NCI-H2107 (cell line): ENCODE data around the gene C6.
"Not testable (repeated sequence)": the region's sequence is repeated elsewhere in the genome, so short reads cannot be mapped to it uniquely, and the experiment has no call there.

Source experiments
- DNase-seq: peaks from one replicate; lab custom pipeline; 2025; lab: John Stamatoyannopoulos, UW

Gene C6

GRCh38 chr5:41199660-41200059 lies 13.7 kb downstream of the C6 start:
- no peak for DNase-seq

- no peak for DNase-seq
Observed at GRCh38 chr5:41196197-41196596, 17.1 kb downstream of the C6 start.

DNA sequence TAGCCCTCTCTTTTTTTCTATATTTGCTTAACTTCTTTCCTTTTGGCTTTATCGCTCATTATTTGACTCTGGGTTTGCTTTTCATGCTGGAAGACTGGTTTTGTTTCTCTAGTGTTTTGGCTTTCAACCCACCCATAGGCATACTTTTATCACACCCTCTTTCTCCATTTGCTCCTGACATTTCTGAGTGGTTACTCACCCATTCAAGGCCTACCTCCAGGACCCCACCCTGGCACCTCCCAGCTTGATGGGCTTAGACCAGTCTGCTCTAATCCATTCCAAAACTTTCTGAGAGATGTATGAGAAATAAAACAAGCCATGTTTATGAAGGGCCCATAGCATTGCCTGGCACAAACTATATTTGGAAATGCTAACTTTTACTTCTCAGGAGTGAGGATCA lies 18.1 kb downstream of the C6 start:
- no peak for DNase-seq

DNA sequence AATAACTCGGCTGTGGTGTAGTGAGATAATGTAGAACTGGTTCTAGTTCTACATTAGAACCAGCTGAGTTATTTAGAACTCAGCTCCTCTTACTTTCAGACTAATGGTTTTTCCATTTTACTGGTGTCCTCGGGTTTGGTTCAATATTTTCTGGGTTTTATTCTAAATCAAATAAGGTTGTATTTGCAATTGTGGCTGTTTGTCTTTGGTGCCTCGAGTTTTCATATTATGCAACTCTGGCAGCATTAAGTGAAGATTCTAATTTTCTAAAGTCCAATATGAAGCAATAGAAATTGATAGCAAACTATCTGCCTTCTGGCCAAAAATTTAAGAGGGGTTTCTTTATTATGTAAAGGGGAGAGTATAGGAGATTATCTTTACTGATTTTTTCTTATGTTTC lies 19.0 kb downstream of the C6 start:
- no peak for DNase-seq

DNA sequence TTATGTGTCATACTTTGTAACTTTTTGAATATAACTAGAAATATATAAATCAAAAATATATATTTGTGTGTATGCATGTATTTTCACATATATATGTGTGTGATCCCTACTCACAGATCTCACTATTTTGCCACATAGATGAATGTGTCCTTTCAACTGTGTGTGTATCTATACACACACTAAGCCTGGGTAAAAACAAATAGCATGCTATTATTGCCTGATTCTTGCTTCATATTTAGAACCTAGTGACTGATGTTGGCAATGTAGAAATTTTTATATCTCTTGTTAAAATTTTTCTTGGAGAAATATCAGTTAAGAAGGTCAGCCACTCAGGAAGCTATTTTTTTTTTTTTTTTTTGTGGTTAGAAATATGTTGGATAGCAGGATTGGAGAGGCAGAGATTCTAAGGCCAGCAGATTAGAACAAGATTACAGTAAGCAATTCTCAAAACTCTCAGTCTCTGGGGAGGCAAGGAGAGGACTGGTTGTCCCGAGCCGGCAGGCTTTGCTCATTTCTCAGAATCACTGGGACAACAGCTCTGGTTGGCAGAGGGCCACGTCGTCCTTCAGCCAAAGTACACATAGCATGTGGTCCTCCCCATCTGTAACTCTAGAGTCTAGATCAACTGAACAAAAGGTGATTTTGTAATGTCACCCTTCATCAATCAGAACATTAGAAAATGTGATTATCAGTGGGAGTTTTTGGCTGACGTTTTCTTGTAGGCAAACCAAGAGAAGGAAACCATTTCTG lies 19.7 kb downstream of the C6 start:
- no peak for DNase-seq

GRCh38 chr5:41191249-41191648 lies 22.1 kb downstream of the C6 start:
- DNase-seq, result no peak

DNA sequence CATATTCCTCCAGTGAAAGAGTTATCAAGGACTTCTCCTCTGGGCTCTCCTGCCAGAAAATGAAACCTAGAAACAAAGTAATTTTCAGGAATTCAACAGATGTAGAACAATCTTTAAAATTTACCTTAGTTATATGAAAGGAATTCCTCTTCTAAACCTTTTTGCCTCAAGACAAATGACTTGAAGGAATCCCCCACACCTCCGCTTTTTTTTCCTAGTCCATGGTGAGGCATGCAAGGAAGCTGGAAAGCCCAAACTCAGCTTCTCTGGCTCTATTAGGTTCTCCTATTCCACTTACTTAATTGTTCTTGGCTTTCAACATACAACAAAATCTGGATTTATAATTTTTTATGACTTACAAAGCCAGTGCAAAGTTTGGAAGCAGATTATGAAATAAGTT lies 27.2 kb downstream of the C6 start:
- no peak for DNase-seq

- not testable (repeated sequence) for DNase-seq
Observed at GRCh38 chr5:41183331-41183730, 30.0 kb downstream of the C6 start.

- DNase-seq, result no peak
Observed at GRCh38 chr5:41182666-41183065, 30.7 kb downstream of the C6 start.

- DNase-seq, result no peak
Observed at GRCh38 chr5:41181691-41182564, 31.4 kb downstream of the C6 start.

DNA sequence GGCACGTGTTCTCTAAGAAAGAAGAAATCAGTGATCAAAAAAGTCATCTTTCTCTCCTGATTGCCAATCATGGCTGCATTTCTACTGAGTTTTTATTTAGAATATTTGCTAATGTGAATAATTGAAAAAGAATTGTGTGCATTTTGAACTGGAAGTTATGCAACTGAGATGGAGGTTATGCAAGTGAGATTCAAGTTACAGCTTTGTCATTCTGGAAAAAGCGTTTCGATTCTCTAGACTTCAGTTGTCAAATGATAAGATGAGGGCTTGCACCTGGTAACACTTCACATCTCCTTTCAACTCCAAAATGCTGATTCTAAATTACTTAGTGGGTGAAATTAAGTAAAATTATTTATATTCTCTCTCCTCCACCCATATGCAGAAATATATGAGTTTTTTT lies 36.4 kb downstream of the C6 start:
- no peak for DNase-seq

- DNase-seq, result no peak
Observed at GRCh38 chr5:41172012-41172411, 41.3 kb downstream of the C6 start.

DNA sequence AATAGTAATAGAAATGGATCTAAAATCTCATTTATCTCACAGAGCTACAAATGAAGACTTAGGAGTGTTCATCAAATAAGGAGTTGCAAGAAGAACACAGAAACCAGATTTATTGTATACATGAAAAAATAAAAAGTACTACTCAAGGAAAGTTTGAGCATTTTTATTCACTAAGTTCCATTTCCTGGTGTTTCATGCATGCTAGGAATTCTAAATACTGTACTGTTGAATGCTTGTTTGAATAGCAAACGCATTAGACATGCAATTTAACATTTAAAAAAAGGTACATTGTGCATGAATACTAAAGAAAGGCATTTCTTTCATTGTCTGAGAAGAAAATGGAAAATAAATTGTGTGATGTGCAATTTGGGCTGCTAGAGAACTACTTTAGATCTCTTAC lies 52.1 kb downstream of the C6 start:
- no peak for DNase-seq

DNA sequence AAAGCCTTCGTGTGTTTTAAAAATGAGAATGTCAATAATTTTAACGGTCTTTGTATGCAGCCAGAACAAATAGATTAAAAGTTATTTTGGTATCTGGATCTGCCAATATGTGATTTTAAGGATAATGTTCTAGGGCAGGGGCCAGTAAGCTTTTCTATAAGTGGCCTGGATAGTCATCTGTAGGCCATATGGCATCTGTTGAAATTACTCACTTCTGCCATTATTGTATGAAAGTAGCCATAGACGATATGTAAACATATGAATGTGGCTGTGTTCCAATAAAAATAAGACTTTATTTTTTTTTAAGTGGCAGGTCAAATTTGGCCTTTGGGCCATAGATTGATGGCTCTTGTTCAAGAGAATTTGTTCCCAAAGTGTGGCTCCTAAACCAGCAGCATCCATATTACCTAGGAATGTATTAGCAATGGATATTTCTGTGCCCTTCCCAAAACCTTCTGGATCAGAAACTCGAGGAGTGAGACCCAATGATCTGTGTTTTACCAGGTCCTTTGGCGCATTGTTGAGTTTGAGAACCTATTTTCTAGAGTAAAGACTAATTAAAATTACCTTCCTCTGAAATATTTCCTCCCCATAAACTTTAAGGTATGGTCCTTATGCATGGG lies 55.9 kb downstream of the C6 start:
- DNase-seq, result no peak

- DNase-seq, result no peak
Observed at GRCh38 chr5:41156739-41157138, 56.6 kb downstream of the C6 start.

- no peak for DNase-seq
Observed at GRCh38 chr5:41154491-41154890, 58.8 kb downstream of the C6 start.

DNA sequence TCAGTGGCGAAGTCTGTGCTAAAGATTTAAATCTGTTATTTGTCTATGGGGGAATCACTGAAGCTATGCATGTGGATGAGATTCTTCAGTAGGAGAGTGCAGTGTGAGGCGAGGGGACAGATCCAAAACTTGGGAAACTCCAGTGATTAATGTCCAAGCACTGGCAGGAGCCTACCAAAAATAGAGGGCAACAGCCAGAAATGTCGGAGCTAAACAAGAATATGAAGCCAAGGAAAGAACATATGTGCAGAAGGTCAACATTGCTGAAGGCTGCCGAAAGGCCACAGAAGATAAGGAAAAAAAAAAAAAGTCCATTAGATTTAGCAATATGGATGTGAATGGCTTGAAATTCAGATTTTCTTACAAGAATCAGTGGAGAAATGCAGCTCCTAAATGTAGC lies 61.8 kb downstream of the C6 start:
- DNase-seq, result no peak

DNA sequence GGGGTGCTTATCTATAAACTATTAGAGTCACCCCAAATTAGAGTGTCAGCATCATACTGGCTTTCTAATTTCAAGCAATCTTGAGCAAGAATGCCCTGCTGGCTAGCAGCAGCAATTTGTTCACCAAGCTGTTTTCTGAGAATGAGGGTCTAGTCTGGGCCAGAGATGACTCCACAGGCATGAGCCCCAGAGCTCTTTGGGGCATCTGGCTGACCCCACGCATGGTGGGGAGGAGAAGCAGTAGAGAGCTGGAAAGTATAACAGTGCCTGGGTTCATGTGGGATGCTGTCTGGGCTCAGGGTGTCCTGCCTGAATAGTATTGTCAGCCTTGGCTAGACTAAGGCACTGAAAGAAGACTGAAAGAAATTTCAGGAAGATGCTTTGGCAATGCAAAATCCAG lies 64.9 kb downstream of the C6 start:
- no peak for DNase-seq

- DNase-seq, result no peak
Observed at GRCh38 chr5:41145306-41145705, 68.0 kb downstream of the C6 start.

DNA sequence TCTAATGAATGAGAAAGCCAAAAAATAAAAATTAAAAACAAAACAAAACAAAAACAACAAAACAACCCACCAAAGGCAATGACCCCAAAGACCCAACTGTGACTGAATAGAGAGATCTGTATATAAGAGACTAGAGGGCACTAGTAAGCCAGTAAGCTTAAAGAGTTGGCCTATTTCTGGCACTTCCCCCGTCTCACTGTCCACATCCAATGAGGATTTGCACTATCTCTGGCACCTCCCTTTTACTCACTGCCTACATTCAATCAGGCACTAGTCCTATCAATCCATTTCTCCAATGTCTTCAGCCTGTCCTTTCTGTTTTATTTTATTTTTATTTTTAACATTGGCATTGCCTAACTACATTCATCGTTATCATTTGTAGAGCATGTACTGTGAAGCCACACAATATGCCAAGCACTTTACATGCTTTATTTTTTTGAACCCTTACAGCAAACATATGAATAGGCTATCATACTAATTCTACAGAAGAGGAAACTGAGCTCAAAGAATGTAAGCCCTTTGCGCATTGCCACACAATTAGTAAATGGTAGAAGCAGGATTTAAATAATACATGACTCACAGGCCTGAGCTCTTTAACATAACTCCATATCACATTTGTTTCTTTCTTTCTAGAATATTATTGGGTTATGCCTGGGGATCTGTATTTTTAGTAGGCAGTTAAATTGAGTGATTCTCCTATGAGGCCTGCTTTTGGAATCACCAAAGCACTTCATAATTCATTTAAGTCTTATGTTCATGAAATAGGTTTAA lies 70.0 kb downstream of the C6 start:
- DNase-seq, result no peak

DNA sequence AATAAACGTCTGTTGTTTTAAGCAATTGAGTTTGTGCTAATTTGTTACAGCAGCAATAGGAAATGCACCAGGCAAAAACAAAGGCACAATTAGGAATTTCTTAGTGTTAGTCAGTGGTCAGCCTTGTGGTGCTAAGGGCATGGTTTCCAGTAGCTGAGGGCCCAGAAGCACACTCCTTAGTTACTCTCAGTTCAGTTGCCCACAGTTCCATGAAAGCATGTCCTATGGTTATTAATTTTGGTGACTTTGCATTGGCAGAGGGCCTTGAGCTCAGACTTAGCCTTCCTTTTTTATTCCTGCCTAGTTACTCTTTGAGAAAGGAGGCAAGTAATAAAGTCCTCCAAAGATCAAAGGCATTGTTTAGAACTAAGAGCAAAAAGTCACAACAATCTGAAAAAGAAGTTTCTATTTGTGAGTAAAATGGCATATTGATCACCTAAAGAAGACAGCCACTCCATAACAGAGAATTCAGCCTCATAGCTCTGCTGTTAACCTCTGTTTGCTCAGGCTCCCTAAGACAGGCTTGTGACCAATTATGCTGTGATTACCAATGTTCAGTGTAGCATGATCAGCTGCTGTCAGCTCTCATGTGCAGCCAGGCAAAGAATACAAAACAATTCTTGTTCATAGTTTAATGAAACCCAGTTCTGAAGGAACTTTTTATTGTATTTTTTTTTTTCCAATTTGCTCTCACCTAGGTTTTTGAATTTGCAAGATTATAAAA lies 85.2 kb downstream of the C6 start:
- DNase-seq, result no peak

- DNase-seq, result no peak
Observed at GRCh38 chr5:41122459-41122858, 90.9 kb downstream of the C6 start.
